Hematopoietic multipotent progenitor cell treated with erythropoietin and hydrocortisone succinate and interleukin-3 and kit ligand, for 4 days (in vitro differentiated cells): ENCODE measurements around the gene PTPRQ.
"Not testable (repeated sequence)": the region's sequence is repeated elsewhere in the genome, so short reads cannot be mapped to it uniquely, and the experiment has no call there.

Experiments
- DNase-seq: peaks from one replicate; pipeline ENCODE4 v3.0.0-alpha.2; 2015

PTPRQ gene

GRCh38 chr12:80472236-80472635, 28.2 kb downstream of the PTPRQ start:
- DNase-seq: no peak

- peak; percentile 69 for DNase-seq
These were observed 29.0 kb downstream of the PTPRQ start for GRCh38 chr12:80472911-80473500.

DNA sequence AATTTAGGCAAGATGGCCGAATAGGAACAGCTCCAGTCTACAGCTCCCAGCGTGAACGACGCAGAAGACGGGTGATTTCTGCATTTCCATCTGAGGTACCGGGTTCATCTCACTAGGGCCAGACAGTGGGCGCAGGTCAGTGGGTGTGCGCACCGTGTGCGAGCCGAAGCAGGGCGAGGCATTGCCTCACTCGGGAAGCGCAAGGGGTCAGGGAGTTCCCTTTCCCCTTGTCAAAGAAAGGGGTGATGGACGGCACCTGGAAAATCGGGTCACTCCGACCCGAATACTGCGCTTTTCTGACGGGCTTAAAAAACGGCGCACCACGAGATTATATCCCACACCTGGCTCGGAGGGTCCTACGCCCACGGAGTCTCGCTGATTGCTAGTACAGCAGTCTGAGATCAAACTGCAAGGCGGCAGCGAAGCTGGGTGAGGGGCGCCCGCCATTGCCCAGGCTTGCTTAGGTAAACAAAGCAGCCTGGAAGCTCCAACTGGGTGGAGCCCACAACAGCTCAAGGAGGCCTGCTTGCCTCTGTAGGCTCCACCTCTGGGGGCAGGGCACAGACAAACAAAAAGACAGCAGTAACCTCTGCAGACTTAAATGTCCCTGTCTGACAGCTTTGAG, 33.6 kb downstream of the PTPRQ start:
- not testable (repeated sequence) for DNase-seq

- DNase-seq: no peak
These were observed 40.7 kb downstream of the PTPRQ start for GRCh38 chr12:80484746-80485145.

DNA sequence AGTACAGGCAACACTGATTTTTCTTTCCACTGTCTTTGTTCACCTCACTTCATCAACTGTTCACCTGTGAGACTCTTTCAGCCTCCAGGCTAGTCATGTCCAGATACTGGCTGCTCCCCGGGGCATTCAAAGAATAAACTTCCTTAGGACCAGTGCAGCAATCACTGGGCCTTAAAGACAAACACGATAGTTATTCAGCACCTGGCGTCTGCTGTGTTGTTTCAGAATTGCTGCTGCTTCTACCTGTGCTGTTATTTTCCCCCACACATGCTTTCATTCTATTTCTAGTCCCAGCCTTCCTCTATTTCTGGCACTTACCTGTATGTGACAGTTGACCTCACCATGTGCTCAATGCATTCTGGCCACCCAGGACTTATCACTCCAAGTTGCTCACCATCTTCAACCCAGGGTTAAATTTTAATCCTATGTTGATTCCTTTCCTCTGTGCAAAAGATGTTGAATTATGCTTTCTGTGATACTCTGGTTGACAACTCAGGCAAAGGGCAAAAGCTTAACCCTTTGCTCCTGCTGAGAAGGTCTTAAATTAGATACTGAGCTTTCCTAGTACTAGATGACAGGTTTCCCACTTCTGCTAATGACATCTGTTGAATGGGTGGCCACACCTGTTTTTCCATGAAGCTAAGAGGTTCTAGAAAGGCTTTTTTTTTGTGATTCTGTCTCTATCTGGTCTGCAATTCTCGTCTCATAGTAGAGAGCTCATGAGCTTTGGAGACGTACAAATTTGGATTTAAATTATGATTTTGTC, 41.4 kb downstream of the PTPRQ start:
- no peak for DNase-seq

DNA sequence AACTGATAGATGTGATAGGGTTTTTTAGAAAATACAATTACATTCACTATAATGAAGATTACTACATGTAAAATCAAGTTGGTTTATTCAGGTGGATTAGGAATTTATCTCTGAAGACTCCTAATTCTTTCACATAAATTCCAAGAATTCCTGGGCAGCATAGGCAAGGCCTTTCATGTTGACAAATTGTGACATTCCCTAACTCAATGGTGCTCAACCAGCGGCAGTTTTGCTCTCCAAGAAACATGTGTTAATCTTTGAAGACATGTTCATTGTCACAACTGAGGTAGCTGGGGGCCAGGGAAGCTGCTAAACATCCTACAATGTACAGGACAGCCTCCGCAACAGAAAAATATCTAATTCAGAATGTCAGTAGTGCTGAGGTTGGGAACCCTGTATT, 46.3 kb downstream of the PTPRQ start:
- DNase-seq: no peak

GRCh38 chr12:80491166-80491565, 47.1 kb downstream of the PTPRQ start:
- DNase-seq: no peak

DNA sequence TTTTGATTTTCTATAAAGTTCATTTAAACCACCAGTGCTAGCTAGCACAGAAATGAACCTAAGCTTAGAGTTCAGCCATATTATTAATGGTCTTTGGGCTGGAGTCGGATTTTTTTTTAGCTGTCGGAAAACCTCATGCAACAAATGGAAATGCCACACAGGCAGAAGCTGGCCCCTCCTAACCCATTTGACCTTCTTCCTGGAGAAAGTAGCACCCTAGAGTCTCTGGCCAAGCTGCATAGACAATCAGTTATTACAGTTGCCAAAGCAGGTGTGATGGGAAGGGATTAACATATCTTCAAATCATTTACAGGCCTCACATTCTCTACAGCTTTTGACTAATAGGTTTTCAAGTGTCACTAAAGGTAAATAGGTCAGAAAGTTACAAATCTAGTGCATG, 49.4 kb downstream of the PTPRQ start:
- DNase-seq: no peak

DNA sequence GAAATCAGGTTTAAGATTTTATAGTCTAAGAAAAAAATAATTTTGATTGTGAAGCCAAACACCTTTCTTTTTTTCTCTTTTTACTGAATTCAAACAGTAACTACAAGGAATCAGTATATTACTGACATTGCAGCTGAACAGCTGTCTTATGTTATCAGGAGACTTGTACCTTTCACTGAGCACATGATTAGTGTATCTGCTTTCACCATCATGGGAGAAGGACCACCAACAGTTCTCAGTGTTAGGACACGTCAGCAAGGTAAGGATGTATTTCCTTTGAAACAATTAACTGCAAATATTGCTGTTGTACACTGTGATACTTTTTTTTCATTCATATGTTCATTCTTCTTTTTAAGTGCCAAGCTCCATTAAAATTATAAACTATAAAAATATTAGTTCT, 50.8 kb downstream of the PTPRQ start:
- no peak for DNase-seq

DNA sequence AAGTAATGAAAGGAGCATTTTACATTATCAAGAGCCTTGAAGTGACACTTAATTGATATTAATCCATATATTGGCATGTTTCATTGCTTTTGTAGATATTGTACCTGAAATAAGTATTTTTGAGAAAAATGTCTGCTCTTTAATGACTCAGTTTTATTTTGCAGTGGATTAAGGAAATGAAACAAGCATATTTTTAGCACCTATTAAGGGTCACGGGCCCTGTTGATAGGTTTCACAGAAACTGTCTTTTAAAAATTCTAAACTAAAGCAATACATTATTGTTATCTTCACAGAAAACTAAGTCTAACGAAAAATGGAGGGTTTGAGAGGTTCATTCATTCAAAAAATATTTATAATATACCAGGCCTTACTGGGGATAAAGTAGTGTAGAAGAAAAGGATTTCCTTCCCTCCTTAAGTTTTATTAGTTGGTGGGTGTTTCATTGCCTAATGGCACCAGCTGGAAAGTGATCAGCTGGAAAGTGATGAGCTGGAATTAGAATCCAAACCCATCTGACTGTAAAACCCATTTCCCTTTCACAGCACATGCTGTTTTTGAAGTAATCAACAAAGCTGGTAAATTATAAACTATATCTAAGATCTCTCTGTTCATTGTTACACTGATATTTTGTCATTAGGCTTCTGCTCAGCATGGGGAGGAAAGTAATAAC, 54.2 kb downstream of the PTPRQ start:
- no peak for DNase-seq

GRCh38 chr12:80504389-80505163, 60.5 kb downstream of the PTPRQ start:
- no peak for DNase-seq

DNA sequence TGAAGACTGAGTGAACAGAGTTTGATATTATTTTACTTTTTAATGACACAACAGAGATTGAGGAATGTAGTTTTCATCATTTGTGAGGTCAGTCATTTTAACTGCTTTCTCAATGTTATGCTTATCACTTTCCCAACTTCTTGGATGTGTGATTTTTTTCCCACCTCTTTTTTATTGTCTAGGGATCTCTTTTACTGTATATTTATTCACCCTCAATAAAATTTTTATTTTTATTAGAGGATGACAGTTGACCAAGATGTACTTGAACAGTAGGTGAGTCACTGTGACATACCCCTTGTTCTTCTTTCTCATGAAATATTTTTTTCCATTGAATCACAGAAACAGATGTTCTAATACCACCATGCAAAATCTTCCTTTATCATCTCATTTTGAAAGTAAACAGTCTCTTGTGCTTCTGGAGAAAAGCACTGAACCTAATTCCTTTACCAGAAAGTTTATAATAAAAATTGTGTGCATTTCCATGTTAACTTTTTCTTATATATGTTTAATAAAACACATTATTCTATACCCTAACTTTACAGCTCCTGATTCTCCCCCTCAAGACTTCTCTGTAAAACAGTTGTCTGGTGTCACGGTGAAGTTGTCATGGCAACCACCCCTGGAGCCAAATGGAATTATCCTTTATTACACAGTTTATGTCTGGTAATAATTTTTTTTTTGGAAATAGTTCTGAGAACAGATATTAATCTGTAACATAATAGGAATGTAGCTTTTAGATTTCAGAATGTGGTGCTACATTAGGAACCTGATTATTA, 65.9 kb downstream of the PTPRQ start:
- DNase-seq: no peak

GRCh38 chr12:80512781-80513180, 68.7 kb downstream of the PTPRQ start:
- DNase-seq: no peak

- DNase-seq: no peak
These were observed 69.2 kb downstream of the PTPRQ start for GRCh38 chr12:80513211-80513610.

- DNase-seq: no peak
These were observed 73.6 kb downstream of the PTPRQ start for GRCh38 chr12:80517655-80518054.

GRCh38 chr12:80531646-80532045, 87.6 kb downstream of the PTPRQ start:
- no peak for DNase-seq

GRCh38 chr12:80539029-80539428, 95.0 kb downstream of the PTPRQ start:
- DNase-seq: no peak

- no peak for DNase-seq
These were observed 105.3 kb downstream of the PTPRQ start for GRCh38 chr12:80549298-80549697.

- no peak for DNase-seq
These were observed 107.9 kb downstream of the PTPRQ start for GRCh38 chr12:80551897-80552296.

- no peak for DNase-seq
These were observed 109.3 kb downstream of the PTPRQ start for GRCh38 chr12:80553316-80553715.

- no peak for DNase-seq
These were observed 112.5 kb downstream of the PTPRQ start for GRCh38 chr12:80556566-80556965.

DNA sequence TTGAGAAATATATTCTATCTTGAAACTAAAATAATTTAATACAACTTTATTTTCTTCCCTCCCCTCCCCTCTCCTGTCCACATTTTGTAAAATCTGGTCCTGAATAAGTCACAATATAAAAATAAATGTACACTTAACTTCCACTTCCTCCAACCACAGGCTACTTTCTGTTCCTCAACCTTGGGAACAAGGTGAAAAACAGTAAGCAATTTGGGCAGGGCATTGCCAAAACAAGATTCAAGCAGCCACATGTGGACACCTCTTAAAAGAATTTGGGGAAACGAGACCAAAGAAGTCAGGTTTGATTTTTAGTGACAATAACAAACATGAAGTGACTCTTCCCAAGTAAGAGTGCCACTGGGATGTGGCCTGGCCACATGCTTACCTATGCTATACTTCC, 115.7 kb downstream of the PTPRQ start:
- no peak for DNase-seq
